GM19351 (cell line): ENCODE results near the gene FAM131B.
"Not testable (repeated sequence)": the region's sequence is repeated elsewhere in the genome, so short reads cannot be mapped to it uniquely, and the experiment has no call there.

Source experiments
- ATAC-seq: cut with Tn5 transposase; IDR thresholded peaks from one replicate; pipeline ENCODE4 v1.9.1; 2021; ENCODE audit warnings: mild to moderate bottlenecking, moderate library complexity; ENCODE audit not compliant: unreplicated experiment

The FAM131B gene

DNA sequence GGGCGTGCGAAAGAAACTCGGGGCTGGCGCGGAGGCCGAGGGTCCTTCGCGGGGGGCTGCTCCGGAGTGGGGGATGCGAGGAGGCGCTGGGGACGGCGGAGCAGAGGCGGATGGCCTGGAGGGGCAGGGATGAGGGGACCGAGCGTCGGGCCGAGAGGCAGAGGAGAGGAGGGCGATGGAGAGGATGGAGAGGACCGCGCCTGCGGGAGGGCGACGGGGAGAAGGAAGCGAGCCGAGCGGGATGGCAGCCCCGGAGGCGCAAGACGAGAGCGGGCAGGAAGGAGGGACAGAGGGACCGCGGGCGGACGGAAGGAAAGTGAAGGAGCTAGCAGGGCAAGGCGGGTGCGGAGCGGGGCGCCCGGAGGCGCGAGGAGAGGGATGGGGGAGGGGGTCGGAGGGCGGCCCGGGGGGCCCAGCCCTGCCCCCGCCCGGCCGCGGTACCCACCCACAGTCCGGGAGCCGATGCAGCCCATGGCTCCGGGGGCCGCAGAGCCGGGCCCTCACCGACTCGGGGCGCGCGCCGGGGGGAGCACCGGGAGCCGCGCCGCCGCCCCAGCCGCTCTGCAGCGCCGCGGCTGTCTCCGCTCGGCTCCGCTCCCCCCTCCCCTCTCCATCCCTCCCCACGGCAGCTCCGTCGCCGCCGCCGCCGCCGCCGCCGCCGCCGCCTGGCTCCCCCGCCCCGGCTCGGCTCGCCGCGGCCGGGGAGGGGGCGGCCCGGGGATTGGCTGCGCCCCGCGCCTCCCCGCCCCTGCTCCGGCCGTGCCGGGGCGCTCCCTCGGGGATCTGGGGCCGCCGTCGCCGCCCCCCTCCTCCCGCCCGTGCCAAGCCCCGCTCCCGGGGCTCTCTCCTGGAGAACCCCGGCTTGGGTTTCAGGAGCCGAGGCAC lies at the start of gene FAM131B:
Gene FAM131B (minus strand): TSS at position 583 of the 885 bp plus-strand sequence. CDS start 110 bp downstream, at position 473.
- peak; percentile 45 for ATAC-seq

DNA sequence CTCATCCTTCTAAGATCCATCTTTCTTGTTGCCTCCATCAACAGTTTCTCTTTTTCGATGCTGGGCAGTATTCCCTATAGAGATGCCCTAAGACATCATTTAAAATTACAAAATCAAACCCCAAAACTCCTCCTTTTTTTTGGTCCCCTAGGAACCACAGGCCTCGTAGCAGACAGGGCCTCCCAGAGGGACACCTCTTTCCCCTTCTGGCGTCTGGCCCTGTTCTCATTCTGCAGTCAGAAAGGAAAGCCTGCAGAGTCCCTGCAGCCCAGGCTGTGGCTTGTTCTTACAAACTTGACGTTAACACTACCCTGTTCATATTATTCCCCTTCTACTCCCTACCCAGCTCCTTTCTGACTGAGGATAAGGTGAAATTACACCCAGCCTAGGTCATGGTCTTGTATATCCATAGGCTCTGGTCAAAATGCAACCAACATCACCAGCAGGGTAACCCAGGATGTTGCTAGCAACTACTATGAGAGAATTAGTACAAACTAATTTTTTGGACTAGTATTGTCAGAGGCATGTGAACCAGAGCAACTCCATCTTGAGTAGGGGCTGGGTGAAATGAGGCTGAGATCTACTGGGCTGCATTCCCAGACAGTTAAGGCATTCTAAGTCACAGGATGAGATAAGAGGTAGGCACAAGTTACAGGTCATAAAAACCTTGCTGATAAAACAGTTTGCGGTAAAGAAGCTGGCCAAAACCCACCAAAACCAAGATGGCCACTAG lies 49.6 kb upstream of the FAM131B start:
- no peak for ATAC-seq

DNA sequence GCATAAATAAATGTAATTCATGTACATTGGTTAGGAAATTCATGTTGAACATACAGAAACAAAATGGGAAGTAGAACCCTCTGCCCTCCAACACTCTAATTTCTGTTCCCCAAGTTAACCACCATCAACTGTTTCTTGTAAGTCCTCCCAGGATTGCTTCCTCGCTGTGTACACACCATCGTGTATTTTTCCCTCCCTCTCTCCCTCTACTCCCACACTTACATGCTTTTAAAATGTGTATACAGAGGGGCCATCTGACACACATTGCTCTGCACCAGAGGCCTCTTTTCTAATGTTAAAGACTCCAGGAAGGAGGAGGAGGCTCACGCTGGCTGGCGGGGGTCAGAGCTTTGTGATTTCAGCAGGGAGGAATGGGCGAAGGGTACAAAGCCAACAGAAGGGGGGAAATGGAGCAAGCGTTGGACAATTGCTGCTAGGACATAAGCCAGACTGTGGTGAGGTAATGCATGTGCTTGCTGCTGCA lies 48.0 kb upstream of the FAM131B start:
- ATAC-seq = no peak

DNA sequence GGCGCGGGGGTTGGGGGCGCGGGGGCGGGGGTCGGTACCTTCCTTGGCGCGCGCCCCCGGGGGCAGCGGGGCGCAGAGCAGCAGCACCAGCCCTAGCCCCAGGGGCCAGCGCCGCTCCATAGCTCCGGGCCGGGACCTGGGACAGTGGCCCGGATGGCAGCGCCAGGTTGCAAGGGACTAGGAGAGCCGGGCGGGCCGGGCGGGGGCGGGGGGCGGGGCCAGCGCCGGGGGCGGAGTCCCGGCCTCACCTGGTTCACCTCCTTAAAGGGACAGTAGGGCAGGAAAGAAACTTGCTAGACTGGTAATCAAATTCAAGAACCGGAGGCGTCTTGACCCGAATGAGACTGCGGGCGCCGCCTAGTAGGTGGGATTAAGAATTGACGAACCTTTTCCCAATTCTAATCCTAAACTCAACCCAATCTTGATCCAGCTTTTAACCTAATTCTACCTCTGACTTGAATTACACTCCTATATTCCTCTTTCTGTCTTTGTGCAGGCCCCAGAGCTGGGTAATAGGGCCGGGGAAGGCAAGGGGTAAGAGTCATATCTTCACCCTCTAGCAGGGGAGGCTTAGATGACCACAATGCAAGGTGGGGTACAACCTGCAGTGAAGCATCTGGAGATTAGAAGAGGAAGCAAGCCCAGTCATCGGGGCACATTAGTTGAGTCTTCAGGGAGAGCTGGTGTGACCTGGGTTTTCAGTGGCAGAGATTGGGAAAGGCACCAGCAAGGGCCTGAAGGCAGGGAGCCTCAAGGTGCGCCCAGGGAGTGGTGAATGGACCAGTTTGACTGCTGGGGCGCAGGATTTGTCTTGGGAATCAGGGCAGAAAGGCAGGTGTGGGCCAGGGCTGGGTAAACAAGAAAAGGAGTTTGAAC lies 46.4 kb upstream of the FAM131B start, which contains the start of gene EPHA1:
Gene EPHA1 (minus strand): TSS at position 171 of the 876 bp plus-strand sequence. CDS start 51 bp downstream, at position 120.
- peak; percentile 62 for ATAC-seq

DNA sequence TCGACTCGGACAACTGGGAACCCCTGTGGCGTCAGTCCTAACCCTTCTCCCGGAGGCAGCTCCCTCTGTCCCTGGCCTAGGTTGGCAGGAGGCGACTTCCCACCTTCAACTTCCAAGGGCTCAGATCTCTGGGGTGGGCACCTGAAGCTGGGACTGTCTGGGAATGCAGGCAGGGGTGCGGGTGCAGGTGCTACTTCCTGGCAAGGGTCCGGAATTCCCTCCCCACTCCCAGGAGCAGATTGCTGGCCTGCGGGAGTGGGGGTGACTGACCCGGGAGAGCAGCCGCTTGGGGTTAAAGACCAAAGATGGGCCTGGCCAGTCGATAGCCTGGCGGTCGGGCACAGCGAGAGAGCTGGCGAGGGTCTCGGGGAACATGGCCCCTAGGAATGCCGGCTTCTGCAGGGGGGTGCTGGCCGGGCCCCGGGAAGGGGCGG lies 45.8 kb upstream of the FAM131B start:
- no peak for ATAC-seq

DNA sequence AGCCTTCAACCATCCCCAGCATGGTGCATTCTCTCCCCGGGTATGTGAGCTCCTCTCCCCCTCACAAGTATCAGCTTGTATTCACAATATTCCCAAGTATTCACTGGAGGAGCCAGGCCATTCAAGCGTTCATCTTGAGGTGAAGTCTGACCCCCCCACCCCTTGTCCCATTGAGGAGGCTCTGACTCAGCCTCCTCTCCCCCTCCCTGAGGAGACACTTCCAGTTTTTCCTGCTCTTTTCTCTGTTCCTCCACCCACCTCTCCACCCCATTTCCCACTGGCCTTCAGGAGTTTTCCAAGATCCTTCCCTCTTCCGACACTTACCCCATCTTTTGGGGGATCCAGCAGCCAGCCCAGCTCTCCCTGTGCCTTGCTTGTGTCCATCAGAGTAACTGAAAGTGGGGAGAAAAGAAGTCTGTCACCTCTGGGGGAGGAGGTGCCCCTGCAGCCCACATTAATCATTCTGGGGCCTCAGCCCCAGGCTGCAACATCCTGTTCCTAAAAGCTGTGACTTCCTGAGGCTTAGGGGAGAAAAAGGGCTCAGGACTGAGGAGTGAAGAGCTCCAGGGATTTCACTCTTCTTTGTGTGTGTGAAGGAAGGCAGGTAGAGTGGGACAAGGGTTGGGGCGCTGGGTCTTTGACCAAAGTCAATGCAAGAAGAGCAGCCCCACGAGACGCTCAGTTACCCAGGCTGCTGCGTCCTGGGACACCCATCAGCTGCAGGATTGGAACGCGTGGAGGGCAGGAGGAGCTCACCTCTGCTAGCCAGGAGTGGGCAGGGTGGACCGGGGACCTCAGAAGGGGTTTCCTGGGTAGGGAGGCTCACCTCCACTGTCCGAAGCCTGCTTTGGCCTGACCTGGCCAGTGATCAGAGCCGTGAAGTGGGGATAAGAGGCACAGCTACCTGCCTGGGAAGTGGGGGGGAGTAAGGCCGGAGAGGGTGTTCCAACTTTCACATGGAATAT lies 45.1 kb upstream of the FAM131B start:
- no peak for ATAC-seq

DNA sequence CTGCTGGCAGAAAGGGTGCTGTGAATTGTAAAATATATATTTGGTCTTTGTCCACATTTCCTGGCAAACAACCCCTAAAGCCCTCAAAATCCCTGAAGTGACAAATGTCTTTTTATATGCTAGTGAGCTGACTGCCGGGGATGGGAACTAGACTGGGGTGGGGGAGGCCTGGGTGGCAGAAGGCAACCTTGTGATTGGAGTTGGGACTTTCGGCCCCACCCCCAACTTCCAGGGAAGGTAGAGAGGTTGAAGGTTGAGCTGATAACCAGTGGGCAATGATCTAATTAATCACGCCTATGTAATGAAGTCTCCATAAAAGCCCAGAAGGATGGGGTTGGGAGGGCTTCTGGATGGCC lies 43.5 kb upstream of the FAM131B start:
- ATAC-seq = no peak

DNA sequence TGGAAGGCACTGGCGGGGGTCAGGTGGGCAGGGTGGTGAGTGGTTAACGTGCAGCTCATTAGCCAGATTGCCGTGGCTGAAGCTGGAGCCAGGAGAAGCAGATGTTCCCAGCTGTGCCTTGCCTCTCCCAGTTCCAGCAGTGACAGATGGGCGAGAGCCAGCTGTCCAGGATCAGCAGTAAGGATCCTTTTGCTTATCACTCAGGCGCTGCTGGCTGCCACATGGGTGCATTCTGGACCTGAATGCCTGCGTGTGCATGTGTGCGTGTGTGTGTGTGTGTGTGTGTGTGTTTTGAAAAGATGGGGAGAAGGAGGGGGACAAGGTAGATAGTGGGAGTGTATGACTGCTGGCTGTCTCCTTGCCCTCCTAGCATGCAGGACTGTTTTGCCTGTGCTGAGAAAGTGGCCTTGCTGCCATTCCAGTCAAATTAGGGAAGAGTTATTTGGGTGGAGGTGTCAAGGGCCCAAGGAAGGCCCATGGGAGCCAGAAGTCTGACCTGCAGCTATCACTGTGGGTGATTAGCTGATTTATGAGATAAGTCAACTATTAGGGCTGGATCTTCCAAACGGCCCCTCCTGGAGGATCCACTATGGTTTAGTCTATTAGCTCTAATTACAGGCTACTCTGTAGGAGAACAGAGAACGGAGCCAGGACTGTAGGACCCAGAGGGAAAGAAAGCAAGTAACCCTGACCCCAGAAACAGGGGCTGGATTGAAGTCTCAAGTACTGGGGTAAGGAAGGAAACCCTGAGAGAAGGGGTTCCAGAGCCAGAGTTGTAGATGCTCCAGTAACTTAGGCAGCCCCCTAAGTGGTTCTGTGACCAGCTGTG lies 42.9 kb upstream of the FAM131B start:
- no peak for ATAC-seq

DNA sequence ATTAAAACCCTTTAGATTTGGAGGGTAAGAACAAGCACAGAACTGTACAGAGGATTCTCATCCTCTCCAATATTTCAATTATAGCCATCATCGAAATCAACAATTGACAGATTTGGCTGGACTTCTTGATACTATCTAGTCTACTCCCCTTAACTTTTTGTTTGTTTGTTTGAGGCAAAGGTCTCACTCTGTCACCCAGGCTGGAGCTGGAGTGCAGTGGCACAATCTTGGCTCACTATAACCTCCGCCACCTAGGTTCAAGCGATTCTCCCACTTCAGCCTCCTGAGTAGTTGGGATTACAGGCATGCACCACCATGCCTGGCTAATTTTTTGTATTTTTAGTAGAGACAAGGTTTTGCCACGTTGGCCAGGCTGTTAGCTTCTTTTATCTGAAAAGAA lies 39.7 kb upstream of the FAM131B start:
- not testable (repeated sequence) for ATAC-seq

DNA sequence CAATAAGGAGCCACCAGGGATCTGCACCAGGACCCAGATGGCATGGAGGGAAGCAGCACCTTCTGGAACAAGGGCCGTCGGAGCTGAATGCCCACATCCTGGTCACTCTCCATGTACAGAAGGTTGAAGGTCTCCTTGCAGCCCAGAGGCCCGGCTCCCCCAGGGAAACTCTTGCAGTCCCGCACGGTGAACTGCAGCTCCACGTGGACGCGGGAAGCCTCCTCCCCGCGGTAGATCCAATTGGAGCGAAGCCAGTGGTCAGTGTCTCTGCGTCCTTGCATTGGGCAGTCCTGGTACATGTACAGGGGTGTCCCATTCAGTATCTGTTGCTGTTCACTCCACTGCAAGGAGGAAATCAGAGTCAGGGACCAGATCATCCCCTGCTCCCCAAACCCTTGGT lies 38.8 kb upstream of the FAM131B start:
- ATAC-seq = no peak

DNA sequence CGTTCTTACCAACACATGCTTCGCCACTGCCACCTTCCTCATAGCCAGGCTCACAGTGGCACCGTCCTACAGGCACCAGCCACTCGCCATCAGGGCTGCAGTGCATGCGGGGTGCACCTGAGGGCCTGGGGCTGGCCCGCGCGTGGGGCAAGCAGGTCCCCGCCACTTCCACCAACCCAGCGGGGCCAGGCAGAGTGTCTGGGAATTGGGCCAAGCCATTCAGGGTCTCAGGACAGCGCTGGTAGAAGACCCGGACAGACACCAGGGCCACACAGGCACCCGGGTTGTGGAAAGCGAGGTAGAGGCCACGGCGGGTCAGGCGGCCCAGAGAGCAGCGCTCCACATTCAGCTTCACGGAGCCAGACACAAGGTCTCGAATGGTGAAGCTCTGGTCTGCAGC lies 37.1 kb upstream of the FAM131B start:
- ATAC-seq = no peak

DNA sequence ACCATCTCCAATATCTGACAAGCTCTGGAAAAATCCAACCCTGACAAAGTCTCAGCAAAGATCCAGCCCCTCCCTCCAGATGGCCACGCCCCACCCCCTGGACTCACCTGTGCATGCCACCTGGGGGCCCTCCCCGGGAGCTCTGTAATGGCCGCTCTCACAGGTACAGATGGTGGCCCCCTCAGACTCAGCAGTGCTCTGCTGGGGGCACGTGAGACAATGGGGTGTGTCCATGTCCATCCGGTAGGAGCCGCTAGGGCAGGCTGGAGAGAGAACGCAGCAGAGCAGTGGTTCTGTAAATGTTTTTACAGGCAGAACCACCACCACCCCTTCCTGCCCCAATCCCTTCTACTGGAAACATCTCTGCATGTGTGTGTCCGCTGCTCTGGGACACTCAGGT lies 36.6 kb upstream of the FAM131B start:
- no peak for ATAC-seq

DNA sequence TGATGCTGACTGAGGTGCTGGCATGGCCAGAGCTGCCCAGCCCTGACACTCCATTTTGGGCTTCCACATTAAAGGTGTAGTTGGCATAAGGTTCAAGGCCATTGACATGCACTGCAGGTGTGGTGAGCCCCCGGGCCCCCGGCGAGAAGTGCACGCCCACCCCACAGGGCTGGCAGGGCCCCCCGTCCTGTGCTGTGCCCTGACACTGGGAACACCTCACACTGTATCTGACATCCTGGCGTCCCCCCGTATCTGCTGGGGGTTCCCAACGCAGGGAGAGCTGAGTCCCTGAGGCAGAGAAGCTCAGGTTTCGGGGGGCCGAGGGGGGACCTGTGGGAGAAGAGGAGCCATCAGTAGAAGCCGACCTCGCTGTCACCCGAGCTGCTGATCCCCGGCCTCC lies 36.1 kb upstream of the FAM131B start:
- no peak for ATAC-seq

DNA sequence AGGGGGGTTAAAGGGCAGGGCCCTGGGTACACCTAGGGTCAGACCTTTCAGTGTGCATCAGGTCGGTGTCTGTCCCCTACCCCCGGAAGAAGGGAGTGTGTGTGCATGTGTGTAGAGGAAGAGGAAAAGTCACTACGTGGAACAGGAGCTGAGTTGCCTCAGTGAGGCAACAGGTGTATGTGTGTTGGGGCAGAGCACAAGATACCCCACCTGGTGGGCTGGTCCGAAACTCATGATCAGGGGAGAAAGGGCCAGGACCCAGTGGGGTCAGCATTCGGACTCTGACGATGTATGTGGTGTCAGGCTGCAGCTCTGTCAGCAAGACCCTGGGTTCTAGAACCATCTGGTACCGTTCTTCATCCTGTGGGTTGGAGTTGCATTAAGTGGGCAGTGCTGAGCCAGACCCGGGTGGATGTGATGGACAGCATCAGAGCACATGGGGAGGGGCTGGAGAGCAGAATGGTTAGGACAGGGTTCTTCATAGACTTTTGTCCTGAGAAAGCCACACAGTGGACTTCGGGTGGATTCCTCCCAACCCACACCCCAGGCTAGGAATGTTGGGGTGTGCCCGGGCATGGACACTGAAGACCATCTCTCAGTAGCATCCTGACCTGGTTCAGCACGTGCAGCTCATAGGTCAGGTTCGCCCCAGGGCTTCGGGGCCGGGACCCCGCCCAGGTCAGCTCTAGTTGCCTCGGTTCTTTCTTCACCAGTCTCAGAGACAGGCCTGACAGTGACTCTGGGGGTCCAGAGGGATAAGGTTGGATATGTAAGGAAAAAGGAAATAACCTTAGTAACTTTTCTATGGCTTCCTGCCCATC lies 35.4 kb upstream of the FAM131B start:
- ATAC-seq = no peak

DNA sequence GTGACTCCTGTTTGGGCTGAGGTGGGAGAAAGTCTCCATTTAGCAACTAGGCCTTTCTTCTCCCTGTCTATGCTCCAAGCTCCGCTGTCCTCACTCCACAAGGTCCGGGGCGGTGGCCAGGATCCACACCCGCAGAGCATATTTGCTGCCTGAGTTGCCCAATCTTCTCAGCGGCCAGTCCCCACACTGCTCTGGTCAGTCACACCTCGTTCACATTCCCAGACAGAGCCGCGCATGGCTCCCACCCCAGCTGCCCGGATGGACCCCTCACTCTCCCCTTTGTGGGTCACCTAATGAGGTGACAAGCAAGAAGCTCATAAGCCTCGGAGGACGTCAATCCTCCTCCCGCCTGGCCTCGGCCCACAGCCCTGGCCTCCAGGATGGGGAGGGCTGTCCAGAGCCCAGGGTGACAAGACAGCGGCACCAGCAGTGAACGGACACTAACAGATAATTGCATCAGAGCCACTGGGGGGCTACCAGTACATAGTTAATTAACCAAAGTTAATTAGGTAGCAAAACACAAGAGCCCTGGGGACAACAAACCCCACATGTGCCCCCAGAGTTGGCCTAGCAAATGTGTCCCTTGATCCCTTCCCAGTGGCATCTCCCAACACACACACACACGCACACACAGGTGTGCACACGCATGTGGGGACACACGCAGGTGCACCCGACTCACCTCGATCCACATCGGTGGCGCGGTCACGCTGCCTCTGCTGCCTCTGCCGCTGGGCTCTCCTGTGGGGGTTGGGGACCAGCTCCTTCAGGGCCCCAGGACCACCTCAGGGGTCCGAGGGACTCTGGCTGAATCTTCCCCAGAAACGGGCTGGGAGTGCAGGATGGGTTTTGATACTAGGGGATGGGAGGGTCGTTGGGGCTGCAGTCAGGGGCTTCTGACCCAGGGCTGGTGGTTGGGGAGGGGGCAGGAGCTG lies 34.4 kb upstream of the FAM131B start:
- no peak for ATAC-seq

DNA sequence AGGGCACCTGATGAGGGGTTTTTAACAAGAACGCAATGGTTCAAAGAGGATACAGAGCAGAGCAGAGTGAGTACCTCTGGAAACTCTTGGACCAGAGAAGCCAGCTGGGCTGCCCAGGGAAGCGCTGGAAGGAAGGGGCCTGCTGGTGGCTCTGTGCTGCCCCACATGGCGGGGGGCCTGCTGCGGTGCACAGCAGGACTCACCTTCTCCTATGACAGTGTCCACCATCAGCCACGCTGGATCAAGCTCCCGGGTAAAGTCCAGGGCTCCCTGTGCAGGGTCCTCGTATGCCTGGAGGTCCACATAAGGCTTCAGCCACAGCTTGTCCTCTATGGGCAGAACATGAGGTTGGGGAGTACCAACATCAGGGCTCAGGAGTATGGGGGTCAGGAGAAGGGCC lies 33.7 kb upstream of the FAM131B start:
- no peak for ATAC-seq
